Measurements from ENCODE around the gene NEDD4L.

The NEDD4L gene

DNA sequence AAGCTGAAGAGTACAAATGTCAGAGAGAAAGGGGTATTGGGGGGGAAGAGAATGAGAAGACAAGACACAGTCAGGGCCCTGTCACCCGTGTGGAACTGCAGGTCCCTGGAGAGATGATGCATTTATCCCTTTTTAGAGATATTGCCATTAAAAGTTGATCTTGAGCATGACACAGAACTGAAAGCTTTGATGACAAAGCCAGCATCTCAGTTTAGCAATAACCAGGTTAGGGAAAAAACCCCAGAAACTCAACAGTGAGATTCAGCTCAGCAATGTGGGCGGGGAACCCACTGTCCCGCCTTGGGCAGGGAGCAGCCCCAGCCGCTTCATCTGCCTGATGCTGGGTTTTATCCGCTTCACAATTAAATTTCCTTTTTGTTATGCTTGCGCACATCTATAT, 181.1 kb downstream of the NEDD4L start:
- TF ChIP-seq, protein P1, sequence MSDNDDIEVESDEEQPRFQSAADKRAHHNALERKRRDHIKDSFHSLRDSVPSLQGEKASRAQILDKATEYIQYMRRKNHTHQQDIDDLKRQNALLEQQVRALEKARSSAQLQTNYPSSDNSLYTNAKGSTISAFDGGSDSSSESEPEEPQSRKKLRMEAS (IDR thresholded peaks at IDR 0.05; ENCODE audit: low read depth, low read length) = no peak
- no peak for TF ChIP-seq MYC (IDR thresholded peaks at IDR 0.05; ENCODE audit: low read depth, low read length)
- TF ChIP-seq, protein P2, sequence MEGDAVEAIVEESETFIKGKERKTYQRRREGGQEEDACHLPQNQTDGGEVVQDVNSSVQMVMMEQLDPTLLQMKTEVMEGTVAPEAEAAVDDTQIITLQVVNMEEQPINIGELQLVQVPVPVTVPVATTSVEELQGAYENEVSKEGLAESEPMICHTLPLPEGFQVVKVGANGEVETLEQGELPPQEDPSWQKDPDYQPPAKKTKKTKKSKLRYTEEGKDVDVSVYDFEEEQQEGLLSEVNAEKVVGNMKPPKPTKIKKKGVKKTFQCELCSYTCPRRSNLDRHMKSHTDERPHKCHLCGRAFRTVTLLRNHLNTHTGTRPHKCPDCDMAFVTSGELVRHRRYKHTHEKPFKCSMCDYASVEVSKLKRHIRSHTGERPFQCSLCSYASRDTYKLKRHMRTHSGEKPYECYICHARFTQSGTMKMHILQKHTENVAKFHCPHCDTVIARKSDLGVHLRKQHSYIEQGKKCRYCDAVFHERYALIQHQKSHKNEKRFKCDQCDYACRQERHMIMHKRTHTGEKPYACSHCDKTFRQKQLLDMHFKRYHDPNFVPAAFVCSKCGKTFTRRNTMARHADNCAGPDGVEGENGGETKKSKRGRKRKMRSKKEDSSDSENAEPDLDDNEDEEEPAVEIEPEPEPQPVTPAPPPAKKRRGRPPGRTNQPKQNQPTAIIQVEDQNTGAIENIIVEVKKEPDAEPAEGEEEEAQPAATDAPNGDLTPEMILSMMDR (IDR thresholded peaks at IDR 0.05; ENCODE audit: low read depth, low read length) = no peak
- DNase-seq (ENCODE audit: low read depth) = no peak
- H3K4me3 ChIP-seq (ENCODE audit: low read depth, low read length) = no peak overlapping the region

- TF ChIP-seq POLR2A (IDR thresholded peaks at IDR 0.05; ENCODE audit: extremely low read depth, insufficient read length) (no peak), MYC (IDR thresholded peaks at IDR 0.05; ENCODE audit: low read depth, low read length) (no peak)
- TF ChIP-seq, protein P1 (IDR thresholded peaks at IDR 0.05; ENCODE audit: low read depth, low read length) = no peak
- TF ChIP-seq, protein P2 (IDR thresholded peaks at IDR 0.05; ENCODE audit: low read depth, low read length) = no peak
Observed at GRCh38 chr18:58226429-58226828, 182.4 kb downstream of the NEDD4L start.

DNA sequence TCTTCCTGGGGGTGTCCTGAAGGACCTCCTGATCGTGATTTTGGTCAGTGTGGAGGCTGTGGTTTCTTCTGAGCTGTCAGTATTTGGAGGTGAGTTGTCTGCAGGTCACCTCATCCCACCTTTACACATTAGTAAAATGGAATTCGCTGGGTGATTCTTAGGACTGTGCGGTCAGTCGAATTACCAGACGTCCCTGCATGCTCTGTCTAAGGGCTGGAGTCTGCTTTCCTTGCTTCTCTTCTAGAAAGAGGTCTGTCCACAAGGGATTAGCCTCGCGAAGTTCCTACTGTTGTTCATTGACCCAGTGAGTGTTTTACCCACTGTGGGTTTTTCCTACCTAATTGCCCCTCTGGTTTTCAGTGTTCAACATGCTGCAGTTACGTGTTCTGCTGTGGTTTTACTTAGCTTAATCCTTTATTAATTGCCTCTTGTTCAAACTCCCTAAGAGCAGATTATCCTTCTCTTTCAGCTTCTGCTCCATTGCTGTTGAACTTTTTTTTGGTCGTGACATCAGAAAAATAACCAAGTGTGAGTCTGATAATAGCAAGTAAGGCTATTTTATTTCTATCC, 183.4 kb downstream of the NEDD4L start:
- no peak for DNase-seq (ENCODE audit: low read depth)
- no peak for TF ChIP-seq MYC (IDR thresholded peaks at IDR 0.05; ENCODE audit: low read depth, low read length)
- no peak for TF ChIP-seq POLR2A (IDR thresholded peaks at IDR 0.05; ENCODE audit: extremely low read depth, insufficient read length)
- TF ChIP-seq, protein P2 (IDR thresholded peaks at IDR 0.05; ENCODE audit: low read depth, low read length) = no peak
- TF ChIP-seq, protein P1 (IDR thresholded peaks at IDR 0.05; ENCODE audit: low read depth, low read length) = no peak
- no peak overlapping the region for H3K4me3 ChIP-seq (ENCODE audit: low read depth, low read length)

More at GRCh38 chr18:58226429-58226828, 182.4 kb downstream of the NEDD4L start:
- DNase-seq (ENCODE audit: low read depth) = no peak
- H3K4me3 ChIP-seq (ENCODE audit: low read depth, low read length) = no peak overlapping the region

DNA sequence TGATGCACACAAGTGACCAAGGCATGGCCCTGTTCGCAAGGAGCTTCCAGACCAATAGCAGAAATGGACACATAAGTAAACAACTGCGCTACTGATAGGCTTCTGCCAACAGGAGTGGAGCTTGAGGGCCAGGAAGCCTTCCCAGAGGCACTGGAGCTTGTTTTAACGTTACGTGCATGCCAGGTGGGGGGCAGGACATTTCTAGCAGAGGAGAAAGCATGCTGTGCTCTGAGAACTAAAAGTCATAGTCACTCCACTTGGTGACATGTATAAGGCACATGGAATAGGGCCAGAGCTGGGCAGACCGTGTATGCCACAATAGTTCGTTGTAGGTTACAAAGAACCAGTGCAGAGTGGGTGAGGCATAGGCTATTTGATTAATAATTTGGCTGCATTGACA, 184.2 kb downstream of the NEDD4L start:
- H3K4me3 ChIP-seq (ENCODE audit: low read depth, low read length) = no peak overlapping the region
- TF ChIP-seq, protein P2 (IDR thresholded peaks at IDR 0.05; ENCODE audit: low read depth, low read length) = no peak
- TF ChIP-seq, protein P1 (IDR thresholded peaks at IDR 0.05; ENCODE audit: low read depth, low read length) = no peak
- TF ChIP-seq POLR2A (IDR thresholded peaks at IDR 0.05; ENCODE audit: extremely low read depth, insufficient read length) (no peak), MYC (IDR thresholded peaks at IDR 0.05; ENCODE audit: low read depth, low read length) (no peak)
- DNase-seq (ENCODE audit: low read depth) = no peak

DNA sequence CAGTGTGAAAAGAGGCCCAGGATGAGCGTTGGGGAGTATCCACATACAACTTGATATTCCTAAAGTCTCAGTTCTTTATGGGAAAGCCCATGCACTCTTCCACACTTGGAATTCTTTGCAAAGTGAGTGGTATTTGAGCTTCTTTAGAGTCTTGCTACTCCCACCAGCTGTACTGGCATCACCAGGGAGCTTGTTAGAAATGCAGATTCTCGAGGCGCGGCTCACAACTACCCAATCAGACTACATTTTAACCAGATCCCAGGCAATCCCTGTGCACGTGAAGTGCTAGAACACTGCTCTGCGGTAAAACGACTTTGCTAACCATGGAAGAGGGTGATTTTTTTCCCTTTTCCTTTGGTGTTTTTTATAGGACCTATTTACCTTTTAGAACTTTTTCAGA, 184.7 kb downstream of the NEDD4L start:
- no peak for DNase-seq (ENCODE audit: low read depth)
- no peak overlapping the region for H3K4me3 ChIP-seq (ENCODE audit: low read depth, low read length)
- no peak for TF ChIP-seq POLR2A (IDR thresholded peaks at IDR 0.05; ENCODE audit: extremely low read depth, insufficient read length)
- no peak for TF ChIP-seq MYC (IDR thresholded peaks at IDR 0.05; ENCODE audit: low read depth, low read length)
- TF ChIP-seq, protein P2 (IDR thresholded peaks at IDR 0.05; ENCODE audit: low read depth, low read length) = no peak
- TF ChIP-seq, protein P1 (IDR thresholded peaks at IDR 0.05; ENCODE audit: low read depth, low read length) = no peak
